Activated CD4-positive, alpha-beta T cell treated with anti-CD3 and anti-CD28 coated beads, Interleukin-2, Interleukin-6, amounts not matched to agents 100 ng/mL and 50 ng/mL, durations not matched to agents 16 hours and 8 hours (primary cell): ENCODE results near the gene NR1H3.
"Not testable (repeated sequence)": the region's sequence is repeated elsewhere in the genome, so short reads cannot be mapped to it uniquely, and the experiment has no call there.

Experiments
- DNase-seq: peaks from one replicate; pipeline ENCODE4 v3.0.0-alpha.2; 2020

The NR1H3 gene

GRCh38 chr11:47257517-47258316, at the start of gene NR1H3:
Gene NR1H3, plus strand, starts transcription at chr11:47257996. Its CDS starts 1,221 bp downstream, at chr11:47259217.
- no peak for DNase-seq

- not testable (repeated sequence) for DNase-seq
These were observed 49.7 kb upstream of the NR1H3 start for GRCh38 chr11:47208008-47208552.

GRCh38 chr11:47208628-47209027, 49.2 kb upstream of the NR1H3 start:
- DNase-seq: no peak

- no peak for DNase-seq
These were observed 44.9 kb upstream of the NR1H3 start for GRCh38 chr11:47212938-47213337.

GRCh38 chr11:47213950-47214565, 43.7 kb upstream of the NR1H3 start:
- peak; percentile 95 for DNase-seq

- no peak for DNase-seq
These were observed 42.4 kb upstream of the NR1H3 start for GRCh38 chr11:47215366-47215910.

GRCh38 chr11:47216121-47216798, 41.5 kb upstream of the NR1H3 start:
- peak; percentile 82 for DNase-seq

- no peak for DNase-seq
These were observed 37.4 kb upstream of the NR1H3 start for GRCh38 chr11:47220401-47220821.

- DNase-seq: no peak
These were observed 35.1 kb upstream of the NR1H3 start for GRCh38 chr11:47222696-47223095.

- peak; percentile 70 for DNase-seq
These were observed 32.0 kb upstream of the NR1H3 start for GRCh38 chr11:47225552-47226400.

GRCh38 chr11:47229161-47229560, 28.6 kb upstream of the NR1H3 start:
- no peak for DNase-seq

GRCh38 chr11:47233051-47233450, 24.7 kb upstream of the NR1H3 start:
- DNase-seq: no peak

GRCh38 chr11:47233989-47234668, 23.7 kb upstream of the NR1H3 start:
- DNase-seq: peak; percentile 24

GRCh38 chr11:47234669-47235100, 23.1 kb upstream of the NR1H3 start:
- peak; percentile 32 for DNase-seq

GRCh38 chr11:47235163-47235562, 22.6 kb upstream of the NR1H3 start:
- no peak for DNase-seq

GRCh38 chr11:47236482-47236881, 21.3 kb upstream of the NR1H3 start:
- DNase-seq: no peak

- no peak for DNase-seq
These were observed 17.9 kb upstream of the NR1H3 start for GRCh38 chr11:47239852-47240251.

- DNase-seq: no peak
These were observed 15.9 kb upstream of the NR1H3 start for GRCh38 chr11:47241841-47242301.

- no peak for DNase-seq
These were observed 15.1 kb upstream of the NR1H3 start for GRCh38 chr11:47242596-47243192.

GRCh38 chr11:47243454-47243853, 14.3 kb upstream of the NR1H3 start:
- no peak for DNase-seq
